WI38 (cell line): ENCODE results near the gene TMEM161B.

ENCODE experiments used
- H3K4me3 ChIP-seq: 2 replicates; pipeline ENCODE4 v1.5.1; 2011; ENCODE audit warnings: low read depth, mild to moderate bottlenecking, control low read depth, low read length
- CTCF ChIP-seq: IDR thresholded peaks from 2 replicates; pipeline ENCODE4 v1.5.1; 2012; ENCODE audit warnings: low read depth, mild to moderate bottlenecking, control low read depth, low read length

The TMEM161B gene

GRCh38 chr5:88236866-88237642 is 31.6 kb downstream of the TMEM161B start:
- no peak for TF ChIP-seq CTCF
- H3K4me3 ChIP-seq = no peak overlapping the region

GRCh38 chr5:88235828-88236227 is 32.8 kb downstream of the TMEM161B start:
- no peak for TF ChIP-seq CTCF
- no peak overlapping the region for H3K4me3 ChIP-seq

- H3K4me3 ChIP-seq = no peak overlapping the region
- TF ChIP-seq CTCF = no peak
Observed at GRCh38 chr5:88235346-88235745, 33.3 kb downstream of the TMEM161B start.

DNA sequence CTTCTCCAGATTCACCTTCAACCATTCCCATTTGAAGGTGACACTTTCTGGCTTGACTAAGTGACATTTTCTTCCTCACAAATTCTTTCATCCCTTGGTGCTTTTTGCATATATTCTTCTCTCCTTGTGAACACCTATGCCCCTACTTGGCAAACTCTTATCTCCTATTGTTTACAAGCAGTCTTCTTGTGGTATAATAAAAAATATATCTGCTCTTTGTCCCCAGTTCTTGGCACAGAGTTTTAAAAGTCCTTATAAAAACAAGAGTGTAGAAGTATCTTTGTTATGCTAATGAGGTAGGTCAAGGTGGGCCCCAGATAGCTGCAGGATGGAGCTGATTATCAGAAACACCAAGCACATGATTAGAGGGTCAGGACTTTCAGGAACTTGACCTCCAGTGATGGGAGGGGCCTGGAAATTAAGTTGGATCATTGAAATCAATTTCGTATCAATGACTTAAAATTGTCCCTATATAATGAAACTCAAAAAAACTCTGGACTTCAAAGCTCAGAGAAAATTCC is 38.0 kb downstream of the TMEM161B start:
- H3K4me3 ChIP-seq = no peak overlapping the region
- no peak for TF ChIP-seq CTCF

GRCh38 chr5:88226881-88227450 is 41.7 kb downstream of the TMEM161B start:
- no peak overlapping the region for H3K4me3 ChIP-seq
- no peak for TF ChIP-seq CTCF

DNA sequence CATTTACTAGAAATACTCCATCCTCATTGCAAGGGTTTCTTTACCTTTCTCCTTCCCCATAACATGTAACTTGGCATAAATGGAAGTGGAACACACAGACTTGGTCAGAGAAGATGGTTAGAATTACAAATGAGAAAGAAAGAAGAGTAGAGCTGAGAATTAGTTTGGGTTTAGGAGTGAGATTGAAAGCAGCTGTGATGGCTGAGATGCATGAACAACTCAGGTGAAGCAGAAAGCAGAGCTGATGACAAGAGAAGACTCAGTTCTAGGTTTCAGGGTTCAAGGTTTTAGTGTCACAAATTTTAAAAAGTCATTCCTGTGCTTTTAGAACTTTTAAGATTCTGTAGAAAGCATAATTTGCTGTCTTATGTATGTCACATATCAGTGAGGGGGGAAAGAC is 54.0 kb downstream of the TMEM161B start:
- no peak for TF ChIP-seq CTCF
- no peak overlapping the region for H3K4me3 ChIP-seq

DNA sequence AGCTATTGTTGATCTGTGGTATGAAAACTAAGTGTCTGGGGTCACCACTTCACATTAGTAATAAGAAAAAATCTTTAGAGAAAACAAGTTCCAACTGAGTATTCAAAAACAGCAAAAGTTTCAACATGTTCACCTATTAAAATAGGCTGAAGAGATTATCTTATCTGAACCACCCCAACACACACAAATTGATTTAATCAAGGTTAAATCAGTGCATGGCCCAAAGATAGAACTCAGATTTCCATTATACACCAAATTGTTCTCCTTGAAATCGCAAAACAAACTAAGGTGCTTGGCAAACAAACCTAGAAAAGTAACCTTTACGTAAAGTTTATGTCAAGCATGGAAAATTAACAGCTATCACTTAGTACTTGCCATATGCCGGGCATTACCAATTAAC is 61.1 kb downstream of the TMEM161B start:
- no peak overlapping the region for H3K4me3 ChIP-seq

More for the DNA sequence above, 61.1 kb downstream of the TMEM161B start:
- TF ChIP-seq CTCF = no peak
